T-helper 2 cell treated with Interferon-gamma antibody and Interleukin-4, amounts not matched to agents 5 μg/mL and 100 μg/mL, for 36 hours (primary cell): Measurements from ENCODE around the gene ST14.

ENCODE experiments used
- DNase-seq: peaks from one replicate; pipeline ENCODE4 v3.0.0; 2021; ENCODE audit warnings: low spot score
- H3K27ac Mint-ChIP-seq: one replicate; pipeline ENCODE4 v1.8.0; 2021; ENCODE audit warnings: mild to moderate bottlenecking, mixed read lengths
- H3K27me3 Mint-ChIP-seq: one replicate; pipeline ENCODE4 v1.8.0; 2021; ENCODE audit warnings: low read depth, mixed read lengths
- H3K36me3 Mint-ChIP-seq: one replicate; pipeline ENCODE4 v1.8.0; 2021; ENCODE audit warnings: low read depth, mixed read lengths
- H3K4me1 Mint-ChIP-seq: one replicate; pipeline ENCODE4 v1.8.0; 2021; ENCODE audit warnings: low read depth, mixed read lengths
- H3K4me3 Mint-ChIP-seq: one replicate; pipeline ENCODE4 v1.8.0; 2022; ENCODE audit warnings: mild to moderate bottlenecking, moderate library complexity, mixed read lengths
- H3K9me3 Mint-ChIP-seq: one replicate; pipeline ENCODE4 v1.8.0; 2021; ENCODE audit warnings: mixed read lengths

Gene ST14

DNA sequence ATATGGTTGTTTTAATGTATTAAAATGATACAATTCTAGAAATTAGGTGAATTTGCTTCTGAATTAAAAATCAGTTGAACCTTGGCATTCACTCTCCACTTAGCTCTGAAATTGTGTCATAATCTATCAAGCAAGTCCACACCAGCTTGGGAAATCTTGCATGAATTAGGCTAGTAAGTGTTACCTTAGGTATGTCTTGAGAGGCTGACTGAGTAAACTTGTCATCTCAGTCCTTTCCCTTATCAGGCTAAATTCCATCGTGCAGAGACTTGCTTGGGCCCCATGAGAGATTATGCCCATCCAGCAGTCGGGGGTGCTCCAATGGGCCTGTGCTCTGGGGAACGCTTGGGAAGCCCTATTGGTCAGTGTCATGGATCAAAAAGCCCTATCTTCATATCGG lies 33.9 kb upstream of the ST14 start:
- DNase-seq, result no peak
- Mint-ChIP-seq H3K36me3 (peaks cover 21% of the 10 kb centered on the region), H3K27ac (no peak overlapping the region), H3K4me3 (no peak overlapping the region), H3K27me3 (peaks cover 2% of the 10 kb centered on the region), H3K4me1 (peaks cover 14% of the 10 kb centered on the region), H3K9me3 (no peaks in the 10 kb centered on the region)

DNA sequence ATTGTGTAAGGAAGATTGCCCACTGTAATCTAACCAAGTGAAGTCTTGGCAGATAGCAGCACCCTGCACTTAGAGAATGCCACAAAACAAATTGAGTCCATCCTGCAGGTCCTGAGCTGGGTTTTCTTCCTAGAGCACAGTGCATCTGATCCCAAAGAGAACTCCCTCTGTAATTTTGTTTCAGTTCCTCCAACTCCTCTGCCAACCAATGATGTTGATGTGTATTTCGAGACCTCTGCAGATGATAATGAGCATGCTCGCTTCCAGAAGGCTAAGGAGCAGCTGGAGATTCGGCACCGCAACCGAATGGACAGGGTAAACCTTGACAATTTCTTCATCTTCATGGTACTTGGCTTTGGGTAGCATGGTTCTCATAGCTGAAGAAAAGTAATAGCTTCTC lies 33.1 kb upstream of the ST14 start:
- Mint-ChIP-seq H3K4me3 (no peak overlapping the region), H3K36me3 (peaks cover 21% of the 10 kb centered on the region), H3K4me1 (peaks cover 10% of the 10 kb centered on the region), H3K9me3 (no peaks in the 10 kb centered on the region), H3K27ac (no peak overlapping the region), H3K27me3 (no peaks in the 10 kb centered on the region)
- DNase-seq, result no peak

DNA sequence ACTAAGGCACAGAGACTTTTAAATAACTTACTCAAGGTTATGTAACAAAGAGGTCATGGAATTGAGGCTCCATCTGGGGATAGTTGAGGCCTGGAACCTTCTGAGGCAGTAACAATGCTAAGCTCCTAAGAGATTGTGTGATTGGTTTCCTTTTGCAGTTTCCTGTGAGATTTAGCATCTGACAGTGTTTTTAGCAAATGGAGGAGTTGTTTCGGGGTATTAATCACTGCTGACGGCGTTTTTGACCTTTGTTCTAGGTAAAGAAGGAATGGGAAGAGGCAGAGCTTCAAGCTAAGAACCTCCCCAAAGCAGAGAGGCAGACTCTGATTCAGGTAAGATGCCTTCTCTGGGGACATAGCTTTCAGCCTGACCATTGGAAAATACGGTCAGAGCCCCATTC lies 32.1 kb upstream of the ST14 start:
- Mint-ChIP-seq H3K4me1 (peaks cover under 1% of the 10 kb centered on the region), H3K27me3 (no peaks in the 10 kb centered on the region), H3K9me3 (no peaks in the 10 kb centered on the region), H3K27ac (no peak overlapping the region), H3K4me3 (no peak overlapping the region), H3K36me3 (peaks cover 14% of the 10 kb centered on the region)
- DNase-seq, result no peak

DNA sequence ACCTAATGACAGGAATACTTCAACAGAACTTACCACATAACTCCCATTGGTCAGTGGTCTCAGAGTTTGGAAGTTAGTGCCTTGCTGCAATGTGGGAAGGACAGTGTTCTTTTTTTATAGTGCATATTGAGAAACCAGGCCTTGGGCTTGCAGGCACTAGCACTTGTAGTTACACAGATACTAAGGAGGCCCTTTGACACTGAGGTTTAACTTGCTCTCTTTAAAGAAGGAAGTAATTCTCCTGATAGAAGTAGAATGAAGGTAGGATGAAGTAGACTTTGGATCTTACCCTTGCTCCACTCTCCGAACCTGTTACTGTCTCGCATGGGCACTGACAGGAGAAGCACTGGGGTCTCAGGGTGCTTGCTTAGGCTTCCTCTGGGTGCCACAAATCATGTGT lies 31.0 kb upstream of the ST14 start:
- H3K9me3 Mint-ChIP-seq, result no peaks in the 10 kb centered on the region
- no peaks in the 10 kb centered on the region for H3K4me1 Mint-ChIP-seq
- H3K4me3 Mint-ChIP-seq, result no peak overlapping the region
- no peaks in the 10 kb centered on the region for H3K27me3 Mint-ChIP-seq
- peaks cover 9% of the 10 kb centered on the region for H3K36me3 Mint-ChIP-seq
- no peak for DNase-seq
- H3K27ac Mint-ChIP-seq, result no peak overlapping the region

DNA sequence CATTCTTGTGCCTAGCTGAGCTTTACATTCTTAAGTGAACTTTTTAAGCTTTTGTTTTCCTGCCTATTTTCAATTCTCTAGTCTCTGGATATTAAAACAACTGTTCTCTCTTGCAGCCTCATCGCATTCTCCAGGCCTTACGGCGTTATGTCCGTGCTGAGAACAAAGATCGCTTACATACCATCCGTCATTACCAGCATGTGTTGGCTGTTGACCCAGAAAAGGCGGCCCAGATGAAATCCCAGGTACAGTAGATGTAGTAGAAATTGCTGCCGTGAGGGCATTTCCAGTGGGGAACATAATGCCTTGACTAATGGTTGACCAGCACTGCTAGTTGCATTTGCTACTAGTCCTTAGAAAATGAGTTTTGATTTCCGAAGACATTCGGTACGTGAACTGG lies 29.7 kb upstream of the ST14 start:
- Mint-ChIP-seq H3K4me1 (no peaks in the 10 kb centered on the region), H3K27ac (no peak overlapping the region), H3K9me3 (no peaks in the 10 kb centered on the region), H3K36me3 (peaks cover 5% of the 10 kb centered on the region), H3K27me3 (no peaks in the 10 kb centered on the region), H3K4me3 (no peak overlapping the region)
- DNase-seq, result no peak

DNA sequence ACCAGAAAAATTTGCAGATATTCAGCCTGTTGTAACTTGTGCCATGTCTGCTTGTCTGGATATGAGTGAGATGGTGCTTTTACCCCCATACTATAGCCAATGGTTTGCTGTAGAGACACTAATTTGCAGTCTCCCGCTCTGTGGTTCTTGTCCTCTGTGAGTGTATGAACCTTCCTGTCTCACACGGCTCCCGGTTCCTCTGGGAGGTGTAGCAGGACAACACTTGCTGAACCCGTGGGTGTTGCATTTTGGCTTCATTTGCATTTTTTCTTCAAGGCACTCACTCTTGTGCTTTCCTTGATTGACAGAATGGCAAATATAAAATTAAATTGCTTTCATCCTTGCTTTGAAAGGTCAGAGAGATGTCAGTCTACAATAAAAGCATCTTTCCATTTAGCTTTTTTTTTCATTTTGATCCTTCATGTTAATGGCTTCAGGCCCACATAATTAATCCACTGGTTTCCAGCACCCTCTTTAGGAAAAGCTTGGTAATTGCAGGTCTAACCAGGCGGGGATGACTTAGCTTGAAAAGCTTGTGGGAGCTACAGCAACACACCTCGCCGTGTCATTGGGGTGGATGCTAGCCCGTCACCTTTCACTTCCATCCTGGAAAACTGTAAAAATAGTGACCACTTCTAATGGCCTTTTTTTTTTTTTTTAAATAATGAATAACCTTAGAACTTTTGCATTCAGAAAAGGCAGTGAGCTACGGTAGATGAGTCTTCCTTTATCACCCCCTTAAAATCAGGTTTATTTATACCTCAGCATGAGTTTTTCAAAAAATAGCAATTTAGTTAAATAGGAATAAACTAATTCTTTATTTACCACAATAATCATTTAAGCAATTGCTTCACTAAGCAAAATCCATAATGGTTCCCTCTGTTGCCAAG lies 27.4 kb upstream of the ST14 start:
- no peak overlapping the region for H3K4me3 Mint-ChIP-seq
- H3K36me3 Mint-ChIP-seq, result peaks cover 8% of the 10 kb centered on the region
- no peaks in the 10 kb centered on the region for H3K27me3 Mint-ChIP-seq

DNA sequence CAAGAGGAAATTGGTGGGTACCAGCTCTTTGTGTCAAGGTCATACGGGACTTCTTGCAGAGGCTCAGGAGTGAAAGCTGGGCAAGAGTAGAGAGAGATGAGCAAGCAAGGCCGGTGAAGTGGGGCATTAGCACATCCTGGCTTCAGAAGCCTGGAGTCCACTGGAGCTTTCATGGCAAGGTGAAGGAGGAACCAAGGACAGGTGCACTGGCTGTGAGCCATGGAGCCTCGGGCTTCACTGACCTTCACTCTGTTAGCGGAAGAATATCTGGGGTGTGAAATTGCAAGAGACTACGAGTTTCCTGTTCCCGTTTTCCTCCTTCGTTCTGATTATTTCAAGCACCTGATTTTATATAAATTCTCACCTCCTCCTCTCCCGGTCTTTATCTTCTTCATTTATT lies 25.9 kb upstream of the ST14 start:
- H3K9me3 Mint-ChIP-seq, result no peaks in the 10 kb centered on the region
- DNase-seq, result no peak
- no peak overlapping the region for H3K4me3 Mint-ChIP-seq
- H3K27ac Mint-ChIP-seq, result no peak overlapping the region
- peaks cover 10% of the 10 kb centered on the region for H3K36me3 Mint-ChIP-seq
- H3K27me3 Mint-ChIP-seq, result no peaks in the 10 kb centered on the region
- H3K4me1 Mint-ChIP-seq, result no peaks in the 10 kb centered on the region

More for the DNA sequence above, 27.4 kb upstream of the ST14 start:
- Mint-ChIP-seq H3K27ac (no peak overlapping the region), H3K9me3 (no peaks in the 10 kb centered on the region), H3K4me1 (no peaks in the 10 kb centered on the region)
- peak; percentile 23 for DNase-seq

DNA sequence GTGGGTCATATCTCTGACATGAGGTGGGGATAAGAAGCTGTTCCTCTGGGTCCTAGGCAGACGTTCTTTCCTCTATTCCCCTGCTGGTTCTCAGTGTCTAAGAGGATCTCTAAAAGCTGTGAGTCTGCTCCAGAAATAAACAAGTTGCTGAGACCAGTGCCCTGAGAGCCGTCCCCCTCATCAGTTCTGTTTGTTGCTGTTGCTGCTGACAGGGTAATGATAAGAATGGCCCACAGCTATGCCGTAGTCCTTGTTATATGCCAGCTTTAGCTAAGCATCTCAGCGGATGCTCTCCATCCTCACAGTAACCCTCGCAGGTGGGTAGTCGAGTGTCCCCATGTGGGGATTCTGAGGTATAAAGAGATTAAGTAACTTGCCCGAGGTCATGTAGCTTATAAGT lies 23.5 kb upstream of the ST14 start:
- Mint-ChIP-seq H3K27ac (peak overlapping the region; percentile 38), H3K4me3 (no peak overlapping the region), H3K36me3 (peaks cover 4% of the 10 kb centered on the region), H3K4me1 (no peaks in the 10 kb centered on the region), H3K9me3 (no peaks in the 10 kb centered on the region), H3K27me3 (no peaks in the 10 kb centered on the region)
- DNase-seq, result no peak

DNA sequence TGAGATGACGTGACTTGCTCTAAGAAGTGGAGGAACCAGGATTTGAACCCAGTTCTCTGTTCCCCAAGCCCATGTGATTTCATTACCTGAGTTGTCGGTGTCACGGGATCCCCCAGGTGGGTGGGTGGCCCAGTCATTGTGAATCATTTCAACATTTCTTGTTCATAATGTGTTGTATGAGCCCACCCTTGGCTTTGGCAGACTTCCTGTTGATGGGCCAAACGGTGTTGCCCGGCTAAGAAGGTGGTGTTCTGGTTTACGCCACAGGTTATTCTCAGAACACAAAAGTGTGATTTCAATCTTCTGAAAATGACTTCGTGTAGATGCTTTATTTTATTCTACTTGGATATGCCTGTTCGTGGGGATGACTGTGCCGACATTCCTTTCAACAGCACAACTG lies 21.6 kb upstream of the ST14 start:
- no peaks in the 10 kb centered on the region for H3K4me1 Mint-ChIP-seq
- H3K27ac Mint-ChIP-seq, result no peak overlapping the region
- DNase-seq, result no peak
- H3K9me3 Mint-ChIP-seq, result no peaks in the 10 kb centered on the region
- no peaks in the 10 kb centered on the region for H3K27me3 Mint-ChIP-seq
- H3K4me3 Mint-ChIP-seq, result no peak overlapping the region
- peaks cover 4% of the 10 kb centered on the region for H3K36me3 Mint-ChIP-seq

DNA sequence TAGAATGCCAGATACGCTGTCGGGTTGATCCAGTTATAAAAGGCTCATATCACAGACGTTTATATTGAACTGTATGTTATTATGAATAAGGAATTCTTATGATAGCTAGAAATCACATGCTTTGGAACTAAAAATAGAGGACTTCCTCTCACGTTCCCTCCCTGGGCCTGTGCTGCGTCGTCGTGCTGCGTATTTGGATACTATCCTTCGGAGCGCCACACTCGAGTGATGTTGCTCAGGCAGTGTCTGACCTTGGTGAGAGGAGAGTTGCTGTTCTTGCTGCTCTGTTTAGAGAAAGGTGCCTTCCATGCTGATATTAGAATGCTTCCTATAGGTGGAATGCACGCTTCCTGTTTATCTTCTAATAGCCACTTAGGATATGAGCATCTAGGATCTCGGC lies 20.2 kb upstream of the ST14 start:
- H3K9me3 Mint-ChIP-seq, result no peaks in the 10 kb centered on the region
- no peaks in the 10 kb centered on the region for H3K27me3 Mint-ChIP-seq
- H3K4me3 Mint-ChIP-seq, result no peak overlapping the region
- H3K4me1 Mint-ChIP-seq, result no peaks in the 10 kb centered on the region
- DNase-seq, result no peak
- peaks cover 4% of the 10 kb centered on the region for H3K36me3 Mint-ChIP-seq
- H3K27ac Mint-ChIP-seq, result no peak overlapping the region

DNA sequence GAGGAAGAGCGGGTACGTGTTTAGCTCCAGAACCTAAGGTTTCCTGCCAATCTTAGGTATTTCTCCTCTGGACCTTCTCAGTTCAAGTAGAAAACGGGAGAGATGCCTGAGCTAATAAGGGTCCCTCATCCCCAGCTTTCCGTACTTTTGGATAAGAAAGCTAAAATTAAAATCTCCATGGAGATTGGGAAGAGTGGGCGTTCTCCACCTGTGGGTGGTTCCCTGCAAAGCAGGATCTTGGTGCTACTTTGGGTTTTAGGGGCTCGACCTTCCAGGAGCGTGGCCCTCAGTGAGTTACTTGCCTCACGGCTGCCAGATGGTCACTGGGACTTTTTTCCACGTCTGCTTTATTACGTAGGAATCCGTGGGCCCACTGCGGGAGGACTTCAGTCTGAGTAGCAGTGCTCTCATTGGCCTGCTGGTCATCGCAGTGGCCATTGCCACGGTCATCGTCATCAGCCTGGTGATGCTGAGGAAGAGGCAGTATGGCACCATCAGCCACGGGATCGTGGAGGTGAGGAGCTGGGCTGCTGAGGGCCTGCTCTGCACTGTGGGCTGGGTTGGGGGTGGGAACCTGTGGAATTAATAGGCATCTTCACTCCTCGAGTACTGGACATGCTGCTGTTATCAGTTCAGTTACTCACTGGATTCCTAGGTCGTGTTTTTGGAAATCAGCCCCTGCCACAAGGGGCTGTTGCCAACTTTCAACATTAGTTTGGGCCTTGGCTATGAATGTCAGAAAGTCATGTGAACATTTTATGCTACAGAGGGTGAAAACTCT lies 17.8 kb upstream of the ST14 start:
- DNase-seq, result no peak
- Mint-ChIP-seq H3K27me3 (no peaks in the 10 kb centered on the region), H3K9me3 (no peaks in the 10 kb centered on the region), H3K27ac (no peak overlapping the region), H3K4me1 (peaks cover 3% of the 10 kb centered on the region), H3K4me3 (no peak overlapping the region), H3K36me3 (peaks cover 1% of the 10 kb centered on the region)

DNA sequence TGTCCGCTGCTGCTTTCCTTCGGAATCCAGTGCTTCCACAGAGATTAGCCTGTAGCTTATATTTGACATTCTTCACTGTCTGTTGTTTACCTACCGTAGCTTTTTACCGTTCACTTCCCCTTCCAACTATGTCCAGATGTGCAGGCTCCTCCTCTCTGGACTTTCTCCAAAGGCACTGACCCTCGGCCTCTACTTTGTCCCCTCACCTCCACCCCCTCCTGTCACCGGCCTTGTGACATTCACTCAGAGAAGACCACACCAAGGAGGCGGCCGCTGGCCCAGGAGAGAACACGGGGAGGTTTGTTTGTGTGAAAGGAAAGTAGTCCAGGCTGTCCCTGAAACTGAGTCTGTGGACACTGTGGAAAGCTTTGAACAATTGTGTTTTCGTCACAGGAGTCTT lies 15.4 kb upstream of the ST14 start:
- Mint-ChIP-seq H3K27me3 (no peaks in the 10 kb centered on the region), H3K4me1 (peaks cover 5% of the 10 kb centered on the region), H3K9me3 (no peaks in the 10 kb centered on the region), H3K36me3 (no peaks in the 10 kb centered on the region), H3K4me3 (no peak overlapping the region), H3K27ac (no peak overlapping the region)
- DNase-seq, result no peak

DNA sequence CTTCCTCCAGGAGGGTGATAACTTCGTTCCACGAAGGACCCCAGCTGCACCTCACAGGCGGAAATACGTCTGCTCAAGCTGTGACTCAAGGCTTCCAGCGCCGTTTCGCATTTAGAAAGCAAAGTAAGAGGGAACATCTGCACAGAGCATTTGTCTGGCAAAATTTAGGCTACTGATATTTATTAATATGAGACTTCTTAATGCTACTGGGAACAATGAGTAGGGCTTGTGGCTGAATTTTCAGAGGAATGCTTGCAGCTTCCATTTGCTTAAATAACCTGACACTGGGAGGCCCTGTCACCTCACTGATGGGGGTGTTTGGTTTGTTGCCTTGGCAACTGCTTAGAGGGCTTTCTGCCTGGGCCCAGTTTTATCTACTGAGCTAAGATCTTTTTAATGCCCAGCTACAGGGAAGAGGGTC lies 14.7 kb upstream of the ST14 start:
- H3K4me1 Mint-ChIP-seq, result peaks cover 5% of the 10 kb centered on the region
- no peaks in the 10 kb centered on the region for H3K27me3 Mint-ChIP-seq
- H3K9me3 Mint-ChIP-seq, result no peaks in the 10 kb centered on the region
- no peak for DNase-seq
- no peaks in the 10 kb centered on the region for H3K36me3 Mint-ChIP-seq
- H3K27ac Mint-ChIP-seq, result no peak overlapping the region
- no peak overlapping the region for H3K4me3 Mint-ChIP-seq

DNA sequence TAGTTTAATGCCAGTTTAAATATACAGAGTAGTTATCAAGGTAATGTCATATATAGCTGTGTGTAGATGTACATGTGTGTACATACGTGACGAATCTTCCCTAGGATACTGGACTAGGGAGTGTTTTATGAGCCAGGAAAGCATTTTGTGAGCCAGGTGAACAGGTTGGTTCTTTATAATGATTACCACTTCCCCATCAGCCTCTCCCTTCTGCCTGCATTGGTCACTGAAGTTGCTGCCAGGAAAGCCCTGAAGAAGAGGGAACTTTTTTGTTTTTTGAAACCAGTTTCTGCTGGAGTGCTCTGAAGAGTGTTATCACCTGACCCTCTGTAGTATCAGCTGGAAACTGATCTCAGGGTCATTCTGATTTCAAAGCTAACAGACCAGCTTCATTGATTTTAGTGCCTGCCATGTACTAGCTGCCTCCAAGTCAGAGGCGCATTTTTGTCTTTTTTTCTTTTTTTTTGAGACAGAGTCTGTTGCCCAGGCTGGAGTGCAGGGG lies 14.2 kb upstream of the ST14 start:
- Mint-ChIP-seq H3K4me1 (peaks cover 5% of the 10 kb centered on the region), H3K36me3 (no peaks in the 10 kb centered on the region), H3K27me3 (no peaks in the 10 kb centered on the region), H3K27ac (no peak overlapping the region), H3K4me3 (no peak overlapping the region), H3K9me3 (no peaks in the 10 kb centered on the region)
- no peak for DNase-seq
